Upper lobe of left lung (tissue), 4 donors: ENCODE results near the gene ITIH1.

Source experiments
- CTCF ChIP-seq, 6 experiments: fragments of 450-650 bp in 4 of 6; fragments of 200-600 bp in 2 of 6; sonication (generic) in 2 of 6; IDR thresholded peaks; one replicate each; pipeline ENCODE4 v1.5.1; 2016 to 2019; ENCODE audit warnings: antibody characterized with exemption in 6 of 6
- POLR2A ChIP-seq, 4 donors: fragments of 450-650 bp; IDR thresholded peaks; one replicate each; pipeline ENCODE4 v1.5.1; 2016 to 2017; ENCODE audit warnings: antibody characterized with exemption in 4 of 4, mild to moderate bottlenecking in 2 of 4

GRCh38 chr3:52790741-52791140 lies 13.3 kb downstream of the ITIH1 start:
- TF ChIP-seq CTCF (IDR thresholded peaks at IDR 0.05) (no peak), POLR2A (IDR thresholded peaks at IDR 0.05) (no peak)
